ENCODE results near the gene SPACA7. TPM values are rescaled to one million over a fixed set of nuclear protein-coding genes. Genes with fewer than 3 reads are reported as not detected.

SPACA7 gene
- total RNA-seq, 1 donor: not detected

- H3K4me3 ChIP-seq (ENCODE audit: low read depth, low read length): no peak overlapping the region
- TF ChIP-seq CTCF (IDR thresholded peaks at IDR 0.05; ENCODE audit: insufficient read depth, low read depth, low read length): no peak
- DNase-seq (ENCODE audit: low read depth): no peak
These were observed 33.3 kb upstream of the SPACA7 start for GRCh38 chr13:112342841-112343361.

- H3K4me3 ChIP-seq (ENCODE audit: low read depth, low read length): no peak overlapping the region
- no peak for DNase-seq (ENCODE audit: low read depth)
- TF ChIP-seq CTCF (IDR thresholded peaks at IDR 0.05; ENCODE audit: insufficient read depth, low read depth, low read length): no peak
These were observed 32.6 kb upstream of the SPACA7 start for GRCh38 chr13:112343591-112343990.

GRCh38 chr13:112345826-112346172 lies 30.4 kb upstream of the SPACA7 start:
- H3K4me3 ChIP-seq (ENCODE audit: low read depth, low read length): no peak overlapping the region
- DNase-seq (ENCODE audit: low read depth): no peak
- TF ChIP-seq CTCF (IDR thresholded peaks at IDR 0.05; ENCODE audit: insufficient read depth, low read depth, low read length): no peak

DNA sequence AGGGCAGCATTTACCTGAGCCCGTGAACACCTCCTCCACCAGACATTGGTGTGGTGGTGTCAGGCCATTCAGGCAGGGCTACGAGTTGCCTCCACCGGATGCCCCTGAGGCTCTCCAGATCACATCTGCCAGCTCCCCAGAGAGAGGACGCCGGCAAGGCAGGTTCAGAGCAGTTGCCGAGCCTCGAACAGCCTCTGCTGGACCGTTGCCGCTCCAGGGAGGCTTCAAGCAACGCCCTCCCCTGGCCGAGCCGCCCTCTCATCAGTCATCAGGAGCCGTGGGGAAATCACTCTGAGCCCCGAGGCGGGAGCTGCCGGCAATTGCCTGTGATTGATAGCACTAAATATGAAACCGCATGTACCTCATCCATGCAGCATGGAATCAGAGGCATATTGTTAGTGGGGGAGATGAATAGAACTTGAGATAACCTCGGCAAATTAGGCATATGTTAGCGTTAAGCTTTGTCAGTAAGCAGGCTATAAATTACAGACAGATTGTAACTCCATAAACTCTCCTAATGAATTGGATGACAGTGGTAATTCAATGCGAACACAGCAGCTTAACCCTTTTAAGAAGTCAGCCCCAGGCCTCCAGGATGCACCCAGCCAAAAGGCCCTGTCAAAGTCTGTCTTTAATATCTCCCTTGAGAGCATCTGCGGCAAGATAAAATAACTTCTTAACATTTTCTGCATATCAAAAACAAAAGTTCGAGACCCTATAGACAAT lies 29.8 kb upstream of the SPACA7 start:
- no peak overlapping the region for H3K4me3 ChIP-seq (ENCODE audit: low read depth, low read length)
- no peak for DNase-seq (ENCODE audit: low read depth)
- TF ChIP-seq CTCF (IDR thresholded peaks at IDR 0.05; ENCODE audit: insufficient read depth, low read depth, low read length): no peak

DNA sequence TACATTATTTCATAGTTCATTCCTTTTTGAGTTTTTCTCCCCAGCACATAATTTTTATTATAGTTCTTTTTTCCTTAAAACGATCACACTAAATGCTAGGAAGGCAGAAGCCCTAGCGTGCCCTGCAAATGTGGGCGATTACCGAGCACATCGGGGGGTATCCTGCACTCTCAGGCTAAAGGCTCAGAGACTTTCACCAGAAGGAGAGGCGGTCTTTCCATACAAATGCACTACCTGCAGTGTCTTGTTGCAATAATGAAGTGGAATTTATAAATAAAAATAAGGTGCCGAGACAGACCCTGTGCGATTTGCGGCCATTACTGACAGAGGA lies 29.3 kb upstream of the SPACA7 start:
- DNase-seq (ENCODE audit: low read depth): no peak
- H3K4me3 ChIP-seq (ENCODE audit: low read depth, low read length): no peak overlapping the region
- no peak for TF ChIP-seq CTCF (IDR thresholded peaks at IDR 0.05; ENCODE audit: insufficient read depth, low read depth, low read length)

DNA sequence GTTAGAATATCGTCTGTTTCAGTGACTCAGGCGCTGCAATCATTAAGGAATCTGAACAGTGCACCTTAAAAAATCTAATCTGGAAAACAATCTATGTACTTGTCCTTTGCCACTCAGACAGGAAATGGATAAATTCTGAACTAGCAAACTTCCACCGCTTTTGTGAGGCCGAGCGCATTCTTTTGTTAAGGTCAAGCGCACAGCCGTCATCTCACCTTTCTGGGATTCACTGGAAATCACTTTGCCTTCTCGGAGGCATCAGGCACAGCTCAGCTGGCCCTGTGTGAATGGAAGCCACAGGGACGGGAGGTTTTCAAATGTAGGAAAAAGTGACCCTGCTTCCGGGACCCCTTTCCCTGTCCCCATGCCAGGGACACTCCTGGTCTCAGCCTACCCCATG lies 28.2 kb upstream of the SPACA7 start:
- TF ChIP-seq CTCF (IDR thresholded peaks at IDR 0.05; ENCODE audit: insufficient read depth, low read depth, low read length): no peak
- no peak overlapping the region for H3K4me3 ChIP-seq (ENCODE audit: low read depth, low read length)
- no peak for DNase-seq (ENCODE audit: low read depth)

Data from fibroblast of villous mesenchyme (primary cell).